Fibroblast of villous mesenchyme (primary cell): ENCODE measurements around the gene KLHDC4. TPM values are rescaled to one million over a fixed set of nuclear protein-coding genes. Genes with fewer than 3 reads are reported as not detected.
"Not testable (repeated sequence)": the region's sequence is repeated elsewhere in the genome, so short reads cannot be mapped to it uniquely, and the experiment has no call there.

Experiments
- DNase-seq: peaks from one replicate; pipeline ENCODE4 v3.0.0-alpha.2; 2010; ENCODE audit warnings: low read depth
- H3K4me3 ChIP-seq: 2 replicates; pipeline ENCODE4 v1.5.1; 2011; ENCODE audit warnings: low read depth, mild to moderate bottlenecking, low read length
- total RNA-seq: library from RNA; depleted of rRNA; stranded (reverse); fragments of >200 nt; gene quantifications from 2 replicates; pipeline ENCODE4 v1.2.3, GENCODE V29; 2012
- TF ChIP-seq, protein P1 (sequence below): IDR thresholded peaks from 2 replicates; pipeline ENCODE4 v1.5.1; 2012; ENCODE audit warnings: low read depth, mild to moderate bottlenecking, low read length; ENCODE audit not compliant: insufficient read depth

KLHDC4 gene
- total RNA-seq, 1 donor: 14.7 TPM

DNA sequence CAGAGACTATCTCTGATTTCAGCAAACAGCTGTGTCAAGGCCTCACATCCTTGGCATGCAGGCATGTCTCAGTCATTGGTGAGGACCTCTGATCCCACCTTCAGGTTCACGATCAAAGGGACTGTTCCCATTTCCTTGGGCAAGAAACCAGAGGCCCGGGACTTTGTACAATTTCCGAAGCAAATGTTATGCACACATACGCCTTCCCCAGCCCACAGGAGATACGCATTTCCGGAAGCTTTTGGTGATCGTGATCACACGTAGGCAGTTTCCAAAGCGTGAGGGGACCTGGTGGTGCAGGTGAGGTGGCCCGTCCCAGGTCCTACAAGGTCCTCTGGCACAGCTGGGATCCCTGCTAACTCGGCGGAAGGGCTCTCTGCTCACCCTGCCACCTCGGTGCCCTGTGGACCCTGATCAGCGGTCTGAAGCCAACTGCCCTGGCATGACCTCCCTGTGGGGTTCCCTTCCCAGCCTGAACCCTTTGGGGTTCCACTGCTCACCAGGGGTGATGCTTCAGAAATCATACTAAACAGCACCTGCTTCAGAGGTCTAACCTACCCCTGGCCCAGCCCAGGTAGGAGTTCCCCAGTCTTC lies 28.8 kb upstream of the KLHDC4 start:
- no peak for DNase-seq
- no peak overlapping the region for H3K4me3 ChIP-seq
- TF ChIP-seq, protein P1, sequence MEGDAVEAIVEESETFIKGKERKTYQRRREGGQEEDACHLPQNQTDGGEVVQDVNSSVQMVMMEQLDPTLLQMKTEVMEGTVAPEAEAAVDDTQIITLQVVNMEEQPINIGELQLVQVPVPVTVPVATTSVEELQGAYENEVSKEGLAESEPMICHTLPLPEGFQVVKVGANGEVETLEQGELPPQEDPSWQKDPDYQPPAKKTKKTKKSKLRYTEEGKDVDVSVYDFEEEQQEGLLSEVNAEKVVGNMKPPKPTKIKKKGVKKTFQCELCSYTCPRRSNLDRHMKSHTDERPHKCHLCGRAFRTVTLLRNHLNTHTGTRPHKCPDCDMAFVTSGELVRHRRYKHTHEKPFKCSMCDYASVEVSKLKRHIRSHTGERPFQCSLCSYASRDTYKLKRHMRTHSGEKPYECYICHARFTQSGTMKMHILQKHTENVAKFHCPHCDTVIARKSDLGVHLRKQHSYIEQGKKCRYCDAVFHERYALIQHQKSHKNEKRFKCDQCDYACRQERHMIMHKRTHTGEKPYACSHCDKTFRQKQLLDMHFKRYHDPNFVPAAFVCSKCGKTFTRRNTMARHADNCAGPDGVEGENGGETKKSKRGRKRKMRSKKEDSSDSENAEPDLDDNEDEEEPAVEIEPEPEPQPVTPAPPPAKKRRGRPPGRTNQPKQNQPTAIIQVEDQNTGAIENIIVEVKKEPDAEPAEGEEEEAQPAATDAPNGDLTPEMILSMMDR: no peak

DNA sequence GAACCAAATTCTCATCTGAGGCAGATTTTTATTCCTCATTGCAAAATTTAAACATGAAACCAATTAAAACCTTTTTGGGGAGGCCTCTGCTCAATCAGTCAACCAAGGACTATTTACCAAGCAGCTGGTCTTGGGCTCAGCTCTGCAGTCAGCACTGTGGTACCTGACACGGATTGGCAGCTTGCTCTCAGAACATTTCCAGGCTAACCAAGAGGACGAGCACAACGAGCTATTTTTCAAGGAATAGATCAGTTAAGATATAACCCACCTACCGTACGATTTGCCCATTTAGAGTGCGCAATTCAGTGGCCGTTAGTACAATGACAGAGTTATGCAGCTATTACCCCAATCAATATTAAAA lies 26.4 kb upstream of the KLHDC4 start:
- no peak overlapping the region for H3K4me3 ChIP-seq
- TF ChIP-seq, protein P1: no peak
- no peak for DNase-seq

DNA sequence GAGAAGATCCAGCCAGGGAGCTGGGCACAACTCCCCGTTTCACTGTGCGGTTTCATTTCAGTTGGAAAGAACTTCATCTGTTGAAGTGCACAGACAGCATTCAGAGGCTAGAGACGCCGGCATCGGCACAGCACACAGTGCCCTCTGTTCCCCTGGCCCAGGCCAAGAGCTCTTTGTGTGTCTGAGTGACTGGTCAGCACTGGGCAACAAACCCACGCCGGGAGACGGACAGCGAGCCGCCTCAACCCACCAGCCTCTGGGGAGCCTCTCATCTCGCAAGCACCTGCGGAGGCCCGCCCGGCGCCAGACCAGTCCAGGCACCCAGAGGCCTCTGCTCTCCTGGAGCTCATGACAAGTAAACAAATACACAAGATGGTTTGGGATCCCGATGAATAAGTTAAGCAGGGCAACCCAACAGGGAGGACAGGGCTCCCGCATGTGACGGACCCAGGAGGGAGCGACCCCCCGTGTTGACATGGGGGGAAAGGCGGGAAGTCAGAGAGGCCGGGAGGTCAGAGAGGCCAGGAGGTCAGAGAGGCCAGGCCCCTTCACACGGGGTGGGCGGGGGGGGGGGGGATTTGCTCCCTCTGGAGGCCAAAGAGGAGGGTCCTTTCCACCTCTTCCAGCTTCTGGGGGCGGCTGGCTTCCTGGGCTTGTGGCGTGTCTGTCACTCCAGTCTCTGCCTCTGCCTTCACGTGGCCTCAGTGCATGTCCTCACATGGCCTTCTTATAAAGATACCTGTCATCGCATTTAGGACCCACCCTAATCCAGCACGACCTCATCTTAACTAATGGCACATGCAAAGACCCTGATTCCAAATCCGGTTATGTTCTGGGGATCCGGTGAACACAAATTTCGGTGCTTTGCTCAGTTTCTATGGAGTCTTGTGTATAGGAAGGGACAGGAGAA lies 25.8 kb upstream of the KLHDC4 start:
- DNase-seq: no peak
- TF ChIP-seq, protein P1: no peak
- H3K4me3 ChIP-seq: no peak overlapping the region

DNA sequence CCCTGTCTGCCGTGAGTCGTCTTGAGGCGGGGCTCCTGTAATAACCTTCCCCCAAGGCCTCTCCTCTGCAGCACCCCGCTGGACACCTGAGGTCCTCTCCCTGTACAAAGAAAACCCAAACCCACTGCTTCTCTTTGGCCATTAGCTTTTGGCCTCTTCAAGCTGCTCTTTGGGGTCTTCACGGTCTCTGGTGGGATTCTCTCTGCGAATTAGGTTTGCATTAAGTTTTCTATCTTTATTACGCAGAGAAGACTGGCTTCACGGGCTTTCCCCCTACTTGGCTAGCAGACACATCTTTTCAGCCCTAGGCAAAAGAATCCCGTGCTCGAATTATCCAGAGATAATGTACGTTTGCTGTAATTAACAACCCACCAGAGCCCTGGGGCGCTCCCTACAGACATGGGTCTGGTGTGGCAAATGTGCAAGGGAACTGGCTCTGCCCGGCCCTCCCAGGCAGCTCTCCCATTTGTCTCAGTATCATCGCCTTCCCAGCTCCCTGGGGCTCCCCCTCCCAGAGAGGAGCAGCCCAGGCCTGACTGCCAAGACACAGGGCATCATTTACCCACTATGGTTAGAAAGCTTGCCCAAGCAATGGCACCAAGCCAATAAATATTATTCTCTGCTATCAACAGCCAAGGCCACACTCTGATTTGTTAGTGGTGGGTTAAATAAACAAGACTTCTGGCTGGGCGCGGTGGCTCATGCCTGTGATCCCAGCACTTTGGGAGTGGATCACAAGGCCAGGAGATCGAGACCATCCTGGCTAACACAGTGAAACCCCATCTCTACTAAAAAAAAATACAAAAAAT lies 24.7 kb upstream of the KLHDC4 start:
- no peak overlapping the region for H3K4me3 ChIP-seq
- peak; percentile 38 for DNase-seq
- TF ChIP-seq, protein P1: no peak

DNA sequence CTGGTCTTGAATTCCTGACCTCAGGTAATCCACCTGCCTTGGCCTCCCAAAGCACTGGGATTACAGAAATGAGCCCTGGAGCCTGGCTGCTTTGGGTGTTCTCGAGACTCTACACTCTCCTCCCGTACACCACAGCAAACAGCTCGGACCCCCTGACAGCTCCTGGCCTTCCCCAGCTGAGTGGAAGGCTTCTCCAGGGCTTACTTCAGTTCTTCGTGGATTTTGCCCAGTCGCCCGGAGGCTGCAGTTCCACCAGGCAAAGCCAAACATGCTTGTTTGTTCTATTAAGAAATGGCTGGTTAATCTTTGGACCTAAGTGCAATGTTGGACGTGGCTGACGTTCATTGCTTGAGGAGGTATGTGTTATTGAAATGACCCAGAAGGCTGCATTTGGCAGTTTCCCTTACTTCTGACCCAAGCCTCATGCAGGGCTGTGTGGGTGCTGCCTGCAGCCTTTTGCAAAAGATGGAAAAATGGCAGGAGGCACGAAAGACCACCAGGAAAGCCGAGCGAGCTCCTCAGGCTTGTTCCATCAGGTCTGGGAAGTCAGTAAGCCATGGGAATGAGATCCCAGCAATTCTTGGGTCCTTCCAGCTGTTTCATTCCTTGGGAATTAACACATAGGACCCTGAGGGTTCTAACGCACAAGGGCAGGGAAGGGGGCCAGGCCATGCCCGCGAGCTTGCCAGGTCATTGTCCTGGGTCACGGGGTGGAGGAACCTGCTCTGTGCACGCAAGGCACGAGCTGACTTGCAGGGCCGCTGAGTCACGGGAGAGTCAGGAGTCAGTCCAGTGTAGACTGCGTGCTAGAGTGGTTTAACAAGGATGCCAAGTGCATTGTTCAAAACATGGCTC lies 23.9 kb upstream of the KLHDC4 start:
- DNase-seq: peak; percentile 62
- H3K4me3 ChIP-seq: no peak overlapping the region

DNA sequence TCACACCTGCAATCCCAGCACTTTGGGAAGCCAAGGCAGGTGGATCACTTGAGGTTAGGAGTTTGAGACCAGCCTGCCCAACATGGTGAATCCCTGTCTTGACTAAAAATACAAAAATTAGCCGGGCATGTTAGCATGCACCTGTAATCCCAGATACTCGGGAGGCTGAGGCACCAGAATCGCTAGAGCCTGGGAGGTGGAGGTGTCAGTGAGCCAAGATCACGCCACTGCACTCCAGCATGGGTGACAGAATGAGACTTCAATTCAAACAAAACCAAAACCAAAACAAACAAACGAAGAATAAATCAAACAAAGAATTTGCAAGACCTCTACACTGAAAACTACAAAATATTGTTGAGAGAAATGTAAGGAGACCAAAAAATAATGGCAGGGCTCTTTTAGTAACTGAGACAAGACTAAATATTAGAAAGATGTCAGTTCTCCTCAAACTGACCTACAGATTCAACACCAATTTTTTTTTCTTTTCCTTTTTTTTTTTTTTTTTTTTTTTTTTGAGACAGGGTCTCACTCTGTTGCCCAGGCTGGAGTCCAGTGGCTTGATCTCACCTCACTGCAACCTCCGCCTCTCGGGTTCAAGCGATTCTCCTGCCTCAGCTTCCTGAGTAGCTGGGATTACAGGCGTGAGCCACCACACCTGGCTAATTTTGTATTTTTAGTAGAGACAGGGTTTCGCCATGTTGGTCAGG lies 23.1 kb upstream of the KLHDC4 start:
- H3K4me3 ChIP-seq, DNase-seq: not testable (repeated sequence)

More for the DNA sequence above, 23.9 kb upstream of the KLHDC4 start:
- TF ChIP-seq, protein P1: no peak

DNA sequence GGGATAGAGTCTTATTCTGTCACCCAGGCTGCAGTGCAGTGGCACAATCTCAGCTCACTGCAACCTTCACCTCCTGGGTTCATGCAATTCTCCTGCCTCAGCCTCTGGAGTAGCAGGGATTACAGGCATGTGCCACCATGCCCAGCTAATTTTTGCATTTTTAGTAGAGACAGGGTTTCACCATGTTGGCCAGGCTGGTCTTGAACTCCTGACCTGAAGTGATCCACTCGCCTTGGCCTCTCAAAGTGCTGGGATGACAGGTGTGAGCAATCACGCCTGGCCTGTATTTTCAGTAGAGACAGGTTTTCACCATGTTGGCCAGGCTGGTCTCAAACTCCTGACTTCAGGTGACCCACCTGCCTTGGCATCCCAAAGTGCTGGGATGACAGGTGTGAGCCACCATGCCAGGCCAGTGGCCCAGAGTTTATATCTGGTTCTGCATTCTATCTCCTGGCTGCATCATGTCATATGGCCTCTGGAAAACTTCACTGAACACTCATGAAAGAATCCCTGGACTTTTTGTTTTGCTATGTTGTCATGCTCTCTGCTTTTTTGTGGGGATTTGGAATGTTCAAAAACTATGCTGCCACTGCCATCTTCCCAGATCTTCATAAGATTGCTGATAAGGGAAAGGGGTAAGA lies 21.8 kb upstream of the KLHDC4 start:
- peak; percentile 39 for DNase-seq
- not testable (repeated sequence) for H3K4me3 ChIP-seq
